Measurements from ENCODE around the gene RGS13.

RGS13 gene

DNA sequence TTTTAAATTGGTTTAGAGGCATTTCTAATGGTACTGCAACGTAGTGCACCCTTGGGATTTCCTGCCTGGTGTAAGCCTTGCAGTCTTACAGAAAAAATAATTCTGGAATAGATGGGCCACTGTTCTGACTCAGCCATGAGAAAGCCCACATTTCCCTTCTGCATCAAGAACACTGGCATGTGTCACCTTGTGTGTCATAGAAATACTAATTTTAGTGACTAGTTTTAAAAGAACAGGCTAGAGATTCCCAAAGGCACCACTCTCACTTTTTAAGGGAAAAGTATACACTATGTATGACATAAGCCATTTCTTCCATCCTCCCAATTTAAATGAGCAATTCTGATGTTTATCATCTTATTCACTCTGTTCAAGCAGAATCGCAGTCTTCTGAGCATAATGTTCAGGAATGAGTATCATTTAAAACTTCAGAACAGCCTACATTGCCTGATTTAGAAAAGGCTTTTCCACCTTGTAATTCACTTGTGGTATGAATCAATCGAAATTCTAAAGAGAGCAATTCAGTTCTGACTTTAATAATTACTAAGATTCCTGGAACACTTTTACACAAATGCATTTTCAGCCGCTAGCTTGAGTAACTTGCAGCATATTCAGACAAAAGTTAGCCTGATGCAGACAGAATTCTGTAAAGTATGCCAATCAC is 18.8 kb downstream of the RGS13 start:
- TF ChIP-seq CTCF (IDR thresholded peaks at IDR 0.05; ENCODE audit: extremely low read depth, missing control alignments): no peak
- DNase-seq (ENCODE audit: low spot score): no peak

- no peak for TF ChIP-seq CTCF (IDR thresholded peaks at IDR 0.05; ENCODE audit: extremely low read depth, missing control alignments)
- no peak for DNase-seq (ENCODE audit: low spot score)
Observed at GRCh38 chr1:192657760-192658159, 21.8 kb downstream of the RGS13 start.

GRCh38 chr1:192658255-192658654 is 22.3 kb downstream of the RGS13 start:
- no peak for DNase-seq (ENCODE audit: low spot score)
- TF ChIP-seq CTCF (IDR thresholded peaks at IDR 0.05; ENCODE audit: extremely low read depth, missing control alignments): no peak

GRCh38 chr1:192660613-192661012 is 24.7 kb downstream of the RGS13 start:
- no peak for DNase-seq (ENCODE audit: low spot score)
- no peak for TF ChIP-seq CTCF (IDR thresholded peaks at IDR 0.05; ENCODE audit: extremely low read depth, missing control alignments)

DNA sequence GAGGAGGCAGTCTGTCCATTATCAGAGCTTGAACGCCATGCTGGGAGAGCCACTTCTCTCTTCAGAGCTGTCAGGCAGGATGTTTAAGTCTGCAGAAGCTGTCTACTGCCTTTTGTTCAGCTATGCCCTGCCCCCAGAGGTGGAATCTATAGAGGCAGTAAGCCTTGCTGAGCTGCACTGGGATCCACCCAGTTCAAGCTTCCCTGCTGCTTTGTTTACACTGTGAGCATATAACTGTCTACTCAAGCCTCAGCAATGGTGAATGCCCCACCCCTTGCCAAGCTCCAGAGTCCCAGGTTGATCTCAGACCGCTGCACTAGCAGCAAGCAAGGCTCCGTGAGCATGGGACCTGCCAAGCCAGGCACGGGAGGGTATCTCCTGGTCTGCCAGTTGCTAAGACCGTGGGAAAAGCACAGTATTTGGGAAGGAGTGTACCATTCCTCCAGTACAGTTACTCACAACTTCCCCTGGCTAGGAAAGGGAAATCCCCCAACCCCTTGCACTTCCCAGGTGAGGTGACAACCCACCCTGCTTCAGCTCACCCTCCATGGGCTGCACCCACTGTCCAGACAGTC is 32.5 kb downstream of the RGS13 start:
- no peak for TF ChIP-seq CTCF (IDR thresholded peaks at IDR 0.05; ENCODE audit: extremely low read depth, missing control alignments)
- DNase-seq (ENCODE audit: low spot score): no peak

DNA sequence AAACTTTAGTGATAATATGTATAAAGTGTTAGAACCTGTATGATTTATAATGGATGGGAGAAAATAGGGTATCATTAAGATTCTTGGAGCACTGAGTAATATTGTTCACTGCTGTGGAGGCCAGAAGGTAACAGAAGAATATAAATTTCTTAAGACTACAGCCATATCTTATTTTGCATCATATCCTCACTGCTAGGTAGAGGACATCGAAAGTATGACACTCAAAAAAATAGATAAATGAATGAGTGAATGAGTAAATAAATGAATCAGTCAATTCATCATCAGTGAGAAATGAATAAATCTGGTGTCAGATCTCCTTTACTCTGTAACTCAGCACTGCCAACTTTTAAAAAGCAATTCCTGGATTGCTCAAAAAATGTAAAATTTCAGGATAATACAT is 33.2 kb downstream of the RGS13 start:
- DNase-seq (ENCODE audit: low spot score): no peak
- no peak for TF ChIP-seq CTCF (IDR thresholded peaks at IDR 0.05; ENCODE audit: extremely low read depth, missing control alignments)

GRCh38 chr1:192675716-192676115 is 39.8 kb downstream of the RGS13 start:
- no peak for DNase-seq (ENCODE audit: low spot score)
- no peak for TF ChIP-seq CTCF (IDR thresholded peaks at IDR 0.05; ENCODE audit: extremely low read depth, missing control alignments)

Data from GM20000 (cell line).